ENCODE results near the gene CAD. TPM values are rescaled to one million over a fixed set of nuclear protein-coding genes. Genes with fewer than 3 reads are reported as not detected.

Gene CAD
- total RNA-seq, 1 experiment from 2014 or later, result 130 TPM

- Histone ChIP-seq H2BK120ac (ENCODE audit: low read depth, low read length, poor library complexity, severe bottlenecking) (no peak overlapping the region), H3K23me2 (ENCODE audit: insufficient read length, low read depth, low read length, poor library complexity, severe bottlenecking) (peaks cover 9% of the 10 kb centered on the region), H3K4ac (ENCODE audit: low read depth, low read length) (no peak overlapping the region), H3T11ph (ENCODE audit: low read length) (no peak overlapping the region), H2BK5ac (ENCODE audit: insufficient read length, low read length) (no peak overlapping the region), H2AK5ac (ENCODE audit: insufficient read length, low read length) (no peak overlapping the region), H3K23ac (ENCODE audit: insufficient read length, low read depth, low read length) (no peak overlapping the region), H4K20me1 (ENCODE audit: control insufficient read depth, insufficient read depth, insufficient read length) (no peaks in the 10 kb centered on the region), H3K56ac (ENCODE audit: insufficient read length, low read depth, low read length) (no peak overlapping the region), H3K4me2 (ENCODE audit: insufficient read depth, insufficient read length, low read length) (no peak overlapping the region), H4K5ac (ENCODE audit: insufficient read length, low read depth, low read length) (no peak overlapping the region), H4K8ac (replicated peaks; ENCODE audit: insufficient read length, low read depth, low read length) (no peak overlapping the region), H2BK12ac (ENCODE audit: insufficient read length, low read depth, low read length) (no peak overlapping the region), H3K4me1 (ENCODE audit: insufficient read depth, low read length) (peaks cover 4% of the 10 kb centered on the region; the same call in 1 of the 2 replicates), H2BK15ac (ENCODE audit: low read depth, low read length) (no peak overlapping the region), H2BK20ac (ENCODE audit: low read depth, low read length, poor library complexity, severe bottlenecking) (no peak overlapping the region), H3K79me2 (ENCODE audit: insufficient read depth, low read length) (peaks cover 12% of the 10 kb centered on the region; the same call in 1 of the 2 replicates), H4K91ac (ENCODE audit: insufficient read length, low read depth, low read length) (no peak overlapping the region), H2AFZ (ENCODE audit: low read length) (no peak overlapping the region), H3K9me3 (ENCODE audit: control insufficient read depth, low read depth, low read length) (no peaks in the 10 kb centered on the region), H3K9ac (ENCODE audit: extremely low read depth, insufficient read length, low read length) (no peak overlapping the region), H3K79me1 (ENCODE audit: insufficient read depth, low read depth, low read length, poor library complexity, severe bottlenecking) (no peaks in the 10 kb centered on the region), H3K27me3 (ENCODE audit: insufficient read depth, low read length) (no peaks in the 10 kb centered on the region), H3K18ac (ENCODE audit: insufficient read length, low read depth, low read length) (no peak overlapping the region), H3K27ac (ENCODE audit: insufficient read length, low read depth, low read length) (no peak overlapping the region), H3K14ac (ENCODE audit: insufficient read depth, low read length) (no peak overlapping the region)
- peak overlapping the region; percentile 29 to 78 (median 39); a peak in 5 of 7 replicates for H3K27ac Mint-ChIP-seq
- WGBS (ENCODE audit: extremely low coverage, insufficient read length, low lambda C conversion rate), result no CpG with 5 or more reads among the region's 7 CpGs
- TF ChIP-seq, protein P1, sequence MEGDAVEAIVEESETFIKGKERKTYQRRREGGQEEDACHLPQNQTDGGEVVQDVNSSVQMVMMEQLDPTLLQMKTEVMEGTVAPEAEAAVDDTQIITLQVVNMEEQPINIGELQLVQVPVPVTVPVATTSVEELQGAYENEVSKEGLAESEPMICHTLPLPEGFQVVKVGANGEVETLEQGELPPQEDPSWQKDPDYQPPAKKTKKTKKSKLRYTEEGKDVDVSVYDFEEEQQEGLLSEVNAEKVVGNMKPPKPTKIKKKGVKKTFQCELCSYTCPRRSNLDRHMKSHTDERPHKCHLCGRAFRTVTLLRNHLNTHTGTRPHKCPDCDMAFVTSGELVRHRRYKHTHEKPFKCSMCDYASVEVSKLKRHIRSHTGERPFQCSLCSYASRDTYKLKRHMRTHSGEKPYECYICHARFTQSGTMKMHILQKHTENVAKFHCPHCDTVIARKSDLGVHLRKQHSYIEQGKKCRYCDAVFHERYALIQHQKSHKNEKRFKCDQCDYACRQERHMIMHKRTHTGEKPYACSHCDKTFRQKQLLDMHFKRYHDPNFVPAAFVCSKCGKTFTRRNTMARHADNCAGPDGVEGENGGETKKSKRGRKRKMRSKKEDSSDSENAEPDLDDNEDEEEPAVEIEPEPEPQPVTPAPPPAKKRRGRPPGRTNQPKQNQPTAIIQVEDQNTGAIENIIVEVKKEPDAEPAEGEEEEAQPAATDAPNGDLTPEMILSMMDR (conservative IDR thresholded peaks at IDR 0.05), result no peak
- peaks cover 0 to 1% of the 10 kb centered on the region in 2 experiments; a peak in 1 of 5 replicates for H3K9me3 Mint-ChIP-seq
- no peaks in the 10 kb centered on the region for H3K27me3 Mint-ChIP-seq (ENCODE audit: low read depth)
- peaks cover 21 to 27% of the 10 kb centered on the region in 2 experiments for H3K4me1 Mint-ChIP-seq
- peaks cover 61 to 88% (median 84%) of the 10 kb centered on the region in 3 experiments for H3K36me3 Mint-ChIP-seq (ENCODE audit: insufficient read depth in 1 of 3, low read depth in 3 of 3)
- 0 out of 5 replicates have a peak overlapping the region, but pooled peaks of 1 of the 2 experiments have one; percentile 21 for H3K4me3 Mint-ChIP-seq
- DNase-seq, result no peak
Measured at GRCh38 chr2:27220091-27220490, 2.9 kb downstream of the CAD start.

Measured in H9 (cell line).